EH (cell line): ENCODE measurements around the gene OR9I1.

Experiments
- DNase-seq: peaks from one replicate; pipeline ENCODE4 v3.0.0-alpha.2; 2015; ENCODE audit warnings: low read depth

OR9I1 gene

GRCh38 chr11:58125469-58125868, at the start of gene OR9I1:
Gene OR9I1, minus strand, starts transcription at chr11:58125530. Its CDS starts 6,086 bp downstream, at chr11:58119444.
- peak; percentile 3 for DNase-seq

DNA sequence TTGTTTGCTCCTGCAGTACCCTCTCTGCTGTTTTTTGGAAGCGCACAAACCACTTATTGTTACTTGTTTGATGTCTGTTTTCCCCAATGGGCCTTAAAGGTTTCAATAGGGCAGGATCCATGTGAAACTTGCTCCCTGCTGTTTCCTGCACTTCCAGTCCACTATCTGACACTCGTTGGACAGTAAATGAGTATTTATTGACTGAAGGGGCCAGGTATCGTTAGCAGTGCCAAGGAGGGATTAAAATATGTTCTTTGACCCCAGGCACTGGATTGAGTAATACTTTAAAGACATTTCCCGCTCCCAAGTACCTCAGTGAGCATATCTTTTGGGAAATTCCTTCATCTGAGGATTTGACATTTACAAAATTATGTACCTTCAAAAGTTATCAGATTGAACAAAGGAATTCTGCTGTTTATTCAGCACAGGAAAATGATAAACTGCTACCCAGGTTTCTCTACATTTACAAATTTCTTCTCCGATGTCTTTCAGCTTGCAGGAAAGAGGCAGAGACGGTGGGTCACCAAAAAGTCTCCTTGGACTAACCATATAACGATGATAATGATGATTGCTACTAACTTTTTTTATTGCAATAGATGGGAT, 40.3 kb upstream of the OR9I1 start:
- no peak for DNase-seq

DNA sequence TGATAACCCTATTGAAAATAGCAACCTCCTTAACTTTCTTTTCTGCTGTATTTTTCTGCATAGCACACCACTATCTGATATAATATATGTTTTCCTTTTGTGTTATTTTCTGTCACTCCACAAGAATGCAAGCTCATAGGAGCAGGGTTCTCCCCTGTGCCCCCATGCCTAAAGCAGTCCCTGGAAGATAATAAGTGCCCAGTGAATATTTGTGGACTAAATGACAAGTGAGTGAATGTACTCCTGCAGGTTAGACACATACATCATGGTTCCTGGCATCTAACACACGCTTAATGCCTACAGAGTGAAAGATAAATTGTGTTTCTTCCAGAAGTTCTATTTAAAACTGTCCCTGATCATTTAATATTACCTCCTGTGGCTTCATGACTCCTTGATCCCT, 39.7 kb upstream of the OR9I1 start:
- no peak for DNase-seq

- DNase-seq, result no peak
Observed at GRCh38 chr11:58164389-58164788, 39.1 kb upstream of the OR9I1 start.

- DNase-seq, result no peak
Observed at GRCh38 chr11:58152781-58153180, 27.5 kb upstream of the OR9I1 start.

- no peak for DNase-seq
Observed at GRCh38 chr11:58142761-58143160, 17.4 kb upstream of the OR9I1 start.

DNA sequence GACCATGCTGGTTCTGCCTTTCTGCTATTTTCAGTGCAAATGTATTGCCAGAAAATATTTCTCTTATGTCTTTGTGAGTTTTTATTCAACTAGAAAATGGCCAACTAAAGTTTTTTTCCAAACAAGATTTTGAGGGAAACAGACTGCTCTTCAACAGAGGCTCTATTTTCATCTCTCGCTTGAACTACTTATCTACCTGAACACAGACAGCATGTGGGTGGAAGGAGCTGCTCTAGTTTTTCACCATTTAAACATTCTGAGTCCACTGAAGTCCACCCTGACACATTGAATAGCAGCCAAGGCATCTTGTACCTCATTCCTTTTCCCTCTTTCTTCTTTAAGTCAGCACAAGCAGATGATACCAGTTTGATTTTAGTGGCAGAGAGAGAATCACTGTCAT, 9.8 kb upstream of the OR9I1 start:
- no peak for DNase-seq

- DNase-seq, result peak; percentile 6
Observed at GRCh38 chr11:58134151-58134550, 8.8 kb upstream of the OR9I1 start.

DNA sequence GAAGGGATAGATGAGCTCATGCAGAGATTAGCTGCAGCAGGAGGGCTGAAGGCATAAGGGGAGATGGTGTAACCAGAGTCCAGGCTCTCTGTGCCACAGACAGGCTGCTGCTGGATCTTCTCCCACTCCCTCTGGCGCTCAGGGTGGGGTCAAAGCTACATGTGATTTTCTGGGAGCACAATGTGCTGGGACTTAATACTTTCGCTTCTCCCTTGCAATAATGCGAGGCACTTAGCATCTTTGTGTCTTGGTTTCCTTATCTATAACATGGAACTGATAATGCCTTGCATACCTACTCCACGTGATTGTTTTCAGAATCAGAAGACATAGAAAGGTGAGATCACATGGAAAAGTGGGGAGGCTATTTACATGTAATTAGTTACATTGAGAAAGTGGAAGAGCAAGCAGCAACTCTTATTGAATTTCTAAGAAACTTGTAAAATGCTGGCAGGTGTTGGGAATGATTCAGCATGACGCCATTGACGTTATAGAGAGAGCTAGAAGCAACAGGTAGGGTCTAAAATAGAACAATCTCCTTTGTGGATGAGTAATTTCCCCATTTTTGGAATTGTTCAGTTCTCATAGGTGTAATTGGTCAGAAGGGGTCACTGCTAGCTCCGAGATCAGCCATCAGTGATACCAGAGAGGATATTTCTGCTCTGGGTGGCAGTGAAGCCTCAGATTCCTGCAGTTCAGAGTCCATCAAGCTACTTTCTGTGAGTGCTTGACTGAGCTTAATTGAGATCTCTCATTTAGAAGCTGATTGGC, 8.2 kb upstream of the OR9I1 start:
- peak; percentile 1 for DNase-seq

- DNase-seq, result peak; percentile 1
Observed at GRCh38 chr11:58127350-58127749, 2.0 kb upstream of the OR9I1 start.

DNA sequence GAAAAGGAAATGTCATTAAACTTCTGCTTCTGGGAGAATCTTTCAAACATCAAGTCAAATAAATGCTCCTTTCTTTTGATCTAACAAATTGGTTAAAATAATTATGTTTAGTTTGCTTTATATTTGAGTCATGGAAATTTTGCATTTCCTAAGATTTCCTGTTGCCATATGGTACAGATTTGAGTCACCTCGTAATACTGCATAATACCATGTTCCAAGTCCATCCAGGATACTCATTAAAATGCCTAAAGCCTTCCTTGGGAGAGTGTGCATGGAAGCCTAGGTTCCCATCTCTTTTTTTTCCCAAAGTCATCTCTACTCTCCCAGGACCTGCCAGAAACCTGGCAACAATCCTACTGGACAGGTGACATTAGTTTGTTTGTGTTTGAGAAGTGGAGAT, 4.2 kb downstream of the OR9I1 start:
- DNase-seq, result peak; percentile 1

GRCh38 chr11:58097437-58097836, 27.9 kb downstream of the OR9I1 start:
- DNase-seq, result no peak

- no peak for DNase-seq
Observed at GRCh38 chr11:58086528-58086927, 38.8 kb downstream of the OR9I1 start.

DNA sequence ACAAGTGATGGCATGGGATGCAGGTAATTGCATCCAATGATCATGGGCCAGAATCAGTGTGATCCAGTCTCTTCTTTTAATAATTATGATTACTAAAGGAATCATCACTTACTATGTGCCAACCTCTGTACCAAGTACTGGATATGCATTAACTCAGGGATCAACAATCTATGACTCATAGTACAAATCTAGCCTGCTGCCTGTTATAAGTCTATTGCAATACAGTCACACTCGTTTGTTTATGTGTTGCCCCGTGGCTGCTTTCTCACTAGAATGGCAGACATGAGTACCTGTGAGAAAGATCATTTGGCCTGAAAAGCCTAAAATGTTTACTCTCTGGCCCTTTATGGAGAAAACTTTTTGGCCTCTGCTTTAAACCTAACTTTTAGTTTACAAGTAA, 49.5 kb downstream of the OR9I1 start:
- DNase-seq, result peak; percentile 40

DNA sequence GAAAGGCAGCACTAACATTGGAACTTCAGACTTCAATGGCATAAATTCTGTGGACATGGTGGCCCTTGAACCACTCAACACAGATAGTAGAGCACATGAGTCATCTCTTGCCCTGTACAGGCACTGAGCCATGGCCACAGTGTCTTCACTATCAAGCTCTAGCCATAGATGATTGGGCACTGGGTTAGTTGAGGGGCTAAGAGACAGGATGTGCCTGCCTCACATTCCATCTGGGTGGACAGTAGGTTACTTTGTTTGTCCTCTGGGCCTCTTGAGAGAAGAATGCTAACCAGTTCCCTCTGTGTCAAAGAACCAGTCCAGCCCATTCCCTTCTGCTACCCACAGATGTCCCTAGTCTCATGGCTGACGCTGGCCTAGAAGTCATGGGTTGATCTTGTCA, 54.7 kb downstream of the OR9I1 start:
- DNase-seq, result peak; percentile 28

GRCh38 chr11:58068655-58069054, 56.7 kb downstream of the OR9I1 start:
- DNase-seq, result no peak

DNA sequence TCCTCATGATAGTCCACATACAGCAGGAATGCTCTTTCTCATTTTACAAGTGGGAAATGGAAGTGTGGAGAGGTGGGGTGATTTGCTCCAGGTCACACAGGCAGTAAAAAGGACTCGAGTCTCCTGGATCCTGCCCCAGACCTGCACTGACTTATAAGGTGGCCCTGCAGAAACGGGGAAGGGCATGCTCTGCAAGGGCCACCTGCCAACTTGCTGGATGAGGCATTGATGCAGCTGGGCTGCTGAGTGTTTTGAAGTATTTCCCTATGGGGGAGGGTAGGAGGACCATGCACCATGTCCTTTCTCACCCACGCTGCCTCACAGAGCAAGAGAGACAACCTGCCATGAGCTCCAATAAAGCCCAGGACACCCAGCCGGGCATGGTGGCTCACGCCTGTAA, 57.6 kb downstream of the OR9I1 start:
- DNase-seq, result no peak
